Measurements from ENCODE around the gene FLYWCH1.

The FLYWCH1 gene

GRCh38 chr16:2967211-2967631 is 55.5 kb downstream of the FLYWCH1 start:
- no peak for DNase-seq (ENCODE audit: low read depth in 3 of 3, low spot score in 1 of 3)

- no peak for DNase-seq (ENCODE audit: low read depth in 3 of 3, low spot score in 1 of 3)
These were observed 56.0 kb downstream of the FLYWCH1 start for GRCh38 chr16:2967721-2968161.

GRCh38 chr16:2968368-2968737 is 56.6 kb downstream of the FLYWCH1 start:
- DNase-seq (ENCODE audit: low read depth in 3 of 3, low spot score in 1 of 3) = no peak

GRCh38 chr16:2968738-2969544 is 57.2 kb downstream of the FLYWCH1 start, which contains the start of gene PAQR4:
Gene PAQR4, plus strand, starts transcription at chr16:2969348. Its CDS starts 327 bp downstream, at chr16:2969675.
- peak; percentile 36 to 68 (median 41) for DNase-seq (ENCODE audit: low read depth in 3 of 3, low spot score in 1 of 3)

- DNase-seq (ENCODE audit: low read depth in 3 of 3, low spot score in 1 of 3) = peak in 1 of 3 donors; percentile 56
These were observed 58.1 kb downstream of the FLYWCH1 start for GRCh38 chr16:2969545-2970521.

- DNase-seq (ENCODE audit: low read depth in 3 of 3, low spot score in 1 of 3) = no peak
These were observed 58.8 kb downstream of the FLYWCH1 start for GRCh38 chr16:2970563-2970962.

- DNase-seq (ENCODE audit: low read depth in 3 of 3, low spot score in 1 of 3) = no peak
These were observed 59.6 kb downstream of the FLYWCH1 start for GRCh38 chr16:2971134-2971984.

- no peak for DNase-seq (ENCODE audit: low read depth in 3 of 3, low spot score in 1 of 3)
These were observed 60.5 kb downstream of the FLYWCH1 start for GRCh38 chr16:2971985-2972784.

- no peak for DNase-seq (ENCODE audit: low read depth in 3 of 3, low spot score in 1 of 3)
These were observed 61.4 kb downstream of the FLYWCH1 start for GRCh38 chr16:2973093-2973492.

GRCh38 chr16:2973605-2974318 is 62.0 kb downstream of the FLYWCH1 start:
- no peak for DNase-seq (ENCODE audit: low read depth in 3 of 3, low spot score in 1 of 3)

GRCh38 chr16:2974319-2975056 is 62.8 kb downstream of the FLYWCH1 start:
- no peak for DNase-seq (ENCODE audit: low read depth in 3 of 3, low spot score in 1 of 3)

GRCh38 chr16:2975161-2975795 is 63.5 kb downstream of the FLYWCH1 start:
- no peak for DNase-seq (ENCODE audit: low read depth in 3 of 3, low spot score in 1 of 3)

- DNase-seq (ENCODE audit: low read depth in 3 of 3, low spot score in 1 of 3) = no peak
These were observed 64.5 kb downstream of the FLYWCH1 start for GRCh38 chr16:2976201-2976600.

- no peak for DNase-seq (ENCODE audit: low read depth in 3 of 3, low spot score in 1 of 3)
These were observed 64.9 kb downstream of the FLYWCH1 start for GRCh38 chr16:2976673-2977072.

GRCh38 chr16:2977440-2977839 is 65.7 kb downstream of the FLYWCH1 start:
- no peak for DNase-seq (ENCODE audit: low read depth in 3 of 3, low spot score in 1 of 3)

- DNase-seq (ENCODE audit: low read depth in 3 of 3, low spot score in 1 of 3) = no peak
These were observed 68.0 kb downstream of the FLYWCH1 start for GRCh38 chr16:2979669-2980226.

- DNase-seq (ENCODE audit: low read depth in 3 of 3, low spot score in 1 of 3) = peak; percentile 86 to 94 (median 92)
These were observed 68.8 kb downstream of the FLYWCH1 start, which contains the start of gene PKMYT1 for GRCh38 chr16:2980227-2981176. Gene PKMYT1, minus strand, starts transcription at chr16:2980446. Its CDS starts 789 bp downstream, at chr16:2979657.
